HFFc6 (cell line): ENCODE measurements around the gene STPG1. TPM values are rescaled to one million over a fixed set of nuclear protein-coding genes. Genes with fewer than 3 reads are reported as not detected.

Experiments
- DNase-seq: peaks from one replicate; pipeline ENCODE4 v3.0.0-alpha.2; 2018
- H3K27ac Mint-ChIP-seq: 2 replicates; pipeline ENCODE4 v1.8.0; 2020; ENCODE audit warnings: mild to moderate bottlenecking, mixed read lengths
- H3K27me3 Mint-ChIP-seq: 2 replicates; pipeline ENCODE4 v1.8.0; 2021; ENCODE audit warnings: mild to moderate bottlenecking, moderate library complexity, mixed read lengths; ENCODE audit not compliant: insufficient read depth
- H3K36me3 Mint-ChIP-seq: 2 replicates; pipeline ENCODE4 v1.8.0; 2021; ENCODE audit warnings: low read depth, mixed read lengths
- H3K4me1 Mint-ChIP-seq: 2 replicates; pipeline ENCODE4 v1.8.0; 2020; ENCODE audit warnings: low read depth, mixed read lengths
- H3K4me3 Mint-ChIP-seq: 2 replicates; pipeline ENCODE4 v1.8.0; 2020; ENCODE audit warnings: mild to moderate bottlenecking, moderate library complexity, mixed read lengths
- H3K9me3 Mint-ChIP-seq: 2 replicates; pipeline ENCODE4 v1.8.0; 2020; ENCODE audit warnings: mild to moderate bottlenecking, mixed read lengths
- total RNA-seq, 6 experiments: library from RNA; stranded (reverse); fragmentation: NEBNext Ultra II Directional; extraction: Animal tissue kit (Norgen Biotek cat#: 25700); gene quantifications; 2 replicates in 1 of 6; 3 replicates in 5 of 6; pipeline ENCODE4 v1.2.3, GENCODE V29; 2021
- TF ChIP-seq, protein P1 (sequence below): fragments of 200-600 bp; sonication (generic); IDR thresholded peaks from 2 replicates; pipeline ENCODE4 v1.5.0; 2021; ENCODE audit warnings: antibody characterized with exemption, mild to moderate bottlenecking

STPG1 gene
- total RNA-seq, 6 experiments from 2014 or later = 8.8 to 13.0 (median 11.0) TPM

DNA sequence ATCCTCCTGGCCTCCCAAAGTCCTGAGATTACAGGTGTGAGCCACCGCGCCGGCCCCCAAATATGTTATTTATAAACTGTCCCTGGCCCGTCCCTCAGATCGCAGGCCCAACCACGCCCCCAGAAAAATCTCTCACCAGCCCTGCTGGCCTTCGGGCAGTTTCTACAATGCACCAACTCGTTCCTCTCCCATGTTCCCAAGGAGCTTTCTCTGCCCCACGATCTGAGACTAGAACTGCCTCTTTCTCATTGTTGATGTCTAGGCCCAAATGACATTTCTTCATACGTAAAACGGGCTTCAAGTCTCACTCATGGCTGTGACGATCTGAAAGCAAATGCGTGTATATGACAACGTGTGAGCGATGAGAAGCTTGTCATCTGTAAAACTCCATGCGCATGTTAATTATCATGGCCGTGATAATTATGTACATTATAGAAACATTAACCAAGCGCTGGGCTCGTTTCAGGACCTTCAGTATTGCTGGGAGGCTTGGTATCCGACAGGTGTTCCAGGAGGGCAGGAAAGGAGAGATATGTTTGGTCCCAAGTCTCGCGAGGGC is 1.3 kb upstream of the STPG1 start:
- peak overlapping the region; percentile 98 for H3K4me3 Mint-ChIP-seq
- peaks cover 8% of the 10 kb centered on the region for H3K27me3 Mint-ChIP-seq
- TF ChIP-seq, protein P1, sequence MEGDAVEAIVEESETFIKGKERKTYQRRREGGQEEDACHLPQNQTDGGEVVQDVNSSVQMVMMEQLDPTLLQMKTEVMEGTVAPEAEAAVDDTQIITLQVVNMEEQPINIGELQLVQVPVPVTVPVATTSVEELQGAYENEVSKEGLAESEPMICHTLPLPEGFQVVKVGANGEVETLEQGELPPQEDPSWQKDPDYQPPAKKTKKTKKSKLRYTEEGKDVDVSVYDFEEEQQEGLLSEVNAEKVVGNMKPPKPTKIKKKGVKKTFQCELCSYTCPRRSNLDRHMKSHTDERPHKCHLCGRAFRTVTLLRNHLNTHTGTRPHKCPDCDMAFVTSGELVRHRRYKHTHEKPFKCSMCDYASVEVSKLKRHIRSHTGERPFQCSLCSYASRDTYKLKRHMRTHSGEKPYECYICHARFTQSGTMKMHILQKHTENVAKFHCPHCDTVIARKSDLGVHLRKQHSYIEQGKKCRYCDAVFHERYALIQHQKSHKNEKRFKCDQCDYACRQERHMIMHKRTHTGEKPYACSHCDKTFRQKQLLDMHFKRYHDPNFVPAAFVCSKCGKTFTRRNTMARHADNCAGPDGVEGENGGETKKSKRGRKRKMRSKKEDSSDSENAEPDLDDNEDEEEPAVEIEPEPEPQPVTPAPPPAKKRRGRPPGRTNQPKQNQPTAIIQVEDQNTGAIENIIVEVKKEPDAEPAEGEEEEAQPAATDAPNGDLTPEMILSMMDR = no peak
- H3K4me1 Mint-ChIP-seq = peaks cover 89% of the 10 kb centered on the region
- peak overlapping the region; percentile 97 for H3K27ac Mint-ChIP-seq
- H3K36me3 Mint-ChIP-seq = peaks cover 23% of the 10 kb centered on the region
- H3K9me3 Mint-ChIP-seq = no peaks in the 10 kb centered on the region
- DNase-seq = no peak

DNA sequence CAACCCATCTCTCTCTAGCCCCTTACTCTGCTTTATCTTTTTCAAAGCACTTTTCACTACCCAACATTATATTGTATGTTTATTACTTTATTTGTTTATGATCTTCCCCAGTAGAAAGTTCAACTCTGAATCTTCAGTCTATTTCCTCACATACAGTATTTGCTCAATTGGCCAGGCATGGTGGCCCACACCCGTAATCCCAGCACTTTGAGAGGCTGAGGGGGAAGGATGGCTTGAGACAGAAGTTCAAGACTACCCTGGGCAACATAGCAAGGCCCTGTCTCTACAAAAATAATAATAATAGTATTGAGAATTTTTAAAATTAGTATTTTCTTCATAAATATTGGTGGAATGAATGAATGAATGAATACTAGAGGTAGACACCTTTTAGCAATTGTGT is 1.2 kb downstream of the STPG1 start:
- Mint-ChIP-seq H3K9me3 (no peaks in the 10 kb centered on the region), H3K4me3 (peak overlapping the region; percentile 91), H3K4me1 (peaks cover 74% of the 10 kb centered on the region), H3K36me3 (peaks cover 26% of the 10 kb centered on the region), H3K27me3 (peaks cover 8% of the 10 kb centered on the region), H3K27ac (peak overlapping the region; percentile 93)
- TF ChIP-seq, protein P1 = no peak
- DNase-seq = no peak

DNA sequence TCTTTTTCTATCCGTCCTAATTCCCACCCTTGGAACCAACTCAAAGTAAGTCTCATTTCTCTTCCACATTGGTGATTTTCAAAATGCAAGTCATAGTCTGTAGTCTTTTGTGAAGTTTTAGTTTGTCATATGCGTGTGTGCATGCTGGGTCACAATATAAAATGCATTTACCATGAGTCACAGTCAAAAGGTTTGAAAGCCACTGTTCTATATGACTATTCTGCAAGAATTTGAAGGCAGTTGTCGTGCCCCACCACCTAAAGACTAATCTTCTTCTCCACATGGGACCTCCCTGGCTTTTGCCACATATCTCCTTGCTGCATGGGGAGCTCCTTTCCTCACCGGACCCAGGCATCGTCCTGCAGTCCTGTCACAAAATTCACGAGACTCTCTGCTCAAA is 1.6 kb downstream of the STPG1 start:
- no peaks in the 10 kb centered on the region for H3K9me3 Mint-ChIP-seq
- peak; percentile 66 for DNase-seq
- TF ChIP-seq, protein P1 = no peak
- peaks cover 8% of the 10 kb centered on the region for H3K27me3 Mint-ChIP-seq
- peaks cover 70% of the 10 kb centered on the region for H3K4me1 Mint-ChIP-seq
- H3K36me3 Mint-ChIP-seq = peaks cover 27% of the 10 kb centered on the region
- peak overlapping the region; percentile 91 for H3K4me3 Mint-ChIP-seq
- peak overlapping the region; percentile 93 for H3K27ac Mint-ChIP-seq

DNA sequence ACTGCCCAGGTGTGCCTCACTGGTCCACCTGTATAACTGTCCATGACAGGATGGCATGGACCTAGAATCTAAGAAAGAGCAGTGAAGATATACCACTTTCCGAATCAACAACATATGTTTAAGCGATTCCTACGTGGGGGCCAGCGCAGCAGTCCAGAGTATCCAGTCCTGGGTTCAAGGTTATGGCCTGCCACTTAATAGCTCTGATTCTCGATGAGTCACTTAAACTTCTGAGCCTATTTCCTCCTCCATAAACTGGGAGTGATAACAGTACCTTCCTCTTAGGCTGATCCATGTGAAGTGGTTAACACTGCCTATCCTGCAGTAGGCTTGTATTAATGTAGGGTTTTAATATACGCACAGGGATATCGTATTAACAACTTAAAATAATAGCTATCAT is 2.8 kb downstream of the STPG1 start:
- no peaks in the 10 kb centered on the region for H3K9me3 Mint-ChIP-seq

DNA sequence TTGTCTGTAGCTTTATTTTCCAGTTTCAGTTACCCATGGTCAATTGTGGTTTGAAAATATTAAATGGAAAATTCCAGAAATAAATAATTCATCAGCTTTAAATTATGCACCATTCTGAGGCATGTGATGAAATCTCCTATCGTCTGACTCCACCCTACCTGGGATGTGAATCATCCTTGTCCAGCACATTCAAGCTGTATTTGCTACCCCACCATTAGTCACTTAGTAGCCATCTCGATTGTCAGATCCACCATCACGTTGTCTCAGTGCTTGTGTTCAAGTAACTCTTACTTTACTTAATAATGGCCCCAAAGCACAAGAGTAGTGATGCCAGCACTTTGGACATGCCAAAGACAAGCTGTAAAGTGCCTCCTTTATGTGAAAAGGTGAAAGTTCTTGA is 4.0 kb downstream of the STPG1 start:
- peak; percentile 87 for DNase-seq
- Mint-ChIP-seq H3K36me3 (peaks cover 22% of the 10 kb centered on the region), H3K27me3 (no peaks in the 10 kb centered on the region), H3K9me3 (no peaks in the 10 kb centered on the region), H3K27ac (peak overlapping the region; percentile 86), H3K4me3 (peak overlapping the region; percentile 60), H3K4me1 (peaks cover 51% of the 10 kb centered on the region)
- TF ChIP-seq, protein P1 = no peak

More for the DNA sequence above, 2.8 kb downstream of the STPG1 start:
- Mint-ChIP-seq H3K27me3 (peaks cover 6% of the 10 kb centered on the region; the same call in 1 of the 2 replicates), H3K27ac (peak overlapping the region; percentile 93), H3K36me3 (peaks cover 22% of the 10 kb centered on the region), H3K4me1 (peaks cover 59% of the 10 kb centered on the region), H3K4me3 (no peak overlapping the region; the same call in 1 of the 2 replicates)
- DNase-seq = no peak
- TF ChIP-seq, protein P1 = no peak
